GM12875 (cell line): ENCODE results near the gene PLEKHN1.
"Not testable (repeated sequence)": the region's sequence is repeated elsewhere in the genome, so short reads cannot be mapped to it uniquely, and the experiment has no call there.

Experiments
- H3K4me3 ChIP-seq: one replicate; pipeline ENCODE4 v1.5.1; 2011; ENCODE audit warnings: low read depth, low read length, control low read depth
- TF ChIP-seq, protein P1 (sequence below): IDR thresholded peaks from 2 replicates; pipeline ENCODE4 v1.5.1; 2011; ENCODE audit warnings: low read depth, mild to moderate bottlenecking, control low read depth, inconsistent platforms, low read length, moderate library complexity, borderline replicate concordance; ENCODE audit not compliant: insufficient read depth

The PLEKHN1 gene

DNA sequence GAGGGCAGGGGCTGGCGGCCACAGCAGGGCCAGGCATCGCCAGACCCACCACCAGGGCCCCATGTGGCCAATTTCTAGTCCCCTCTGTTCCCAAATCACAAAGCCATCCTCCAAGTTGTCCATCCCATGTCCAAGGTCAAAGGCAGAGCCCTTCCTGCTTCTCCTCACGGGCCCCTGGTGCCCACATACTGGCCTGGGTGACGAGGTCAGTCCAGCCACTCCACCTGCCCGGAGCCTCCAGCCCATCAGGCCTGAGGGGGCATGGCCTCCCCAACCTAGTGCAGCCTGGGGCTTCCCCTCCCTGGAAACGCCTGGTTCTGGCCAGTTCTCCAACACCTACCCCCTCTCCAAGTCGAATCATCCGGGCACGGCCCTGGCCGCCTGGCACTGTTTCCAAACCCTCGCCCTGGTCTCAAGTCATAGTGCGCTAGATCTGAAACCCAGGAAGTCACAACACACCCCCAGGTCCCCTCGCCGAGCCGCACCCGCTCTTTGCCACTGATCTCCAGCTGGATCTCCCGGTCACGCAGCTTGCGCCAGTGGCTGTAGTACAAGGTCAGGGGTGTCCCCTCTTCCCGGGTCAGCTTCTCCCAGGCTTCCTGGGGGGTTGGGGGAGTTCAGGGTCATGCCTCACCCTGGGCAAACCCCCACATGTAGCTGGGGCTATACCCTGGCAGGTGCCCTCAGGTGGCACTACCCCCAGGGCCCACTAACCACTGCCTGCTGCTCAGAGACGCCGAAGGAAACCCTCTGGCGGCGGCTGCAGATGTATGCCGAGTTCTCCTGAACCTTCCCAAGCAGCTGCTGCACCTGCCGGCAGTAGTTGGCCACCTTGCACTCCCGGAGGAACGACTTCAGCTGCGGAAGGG, 20.4 kb upstream of the PLEKHN1 start:
- TF ChIP-seq, protein P1, sequence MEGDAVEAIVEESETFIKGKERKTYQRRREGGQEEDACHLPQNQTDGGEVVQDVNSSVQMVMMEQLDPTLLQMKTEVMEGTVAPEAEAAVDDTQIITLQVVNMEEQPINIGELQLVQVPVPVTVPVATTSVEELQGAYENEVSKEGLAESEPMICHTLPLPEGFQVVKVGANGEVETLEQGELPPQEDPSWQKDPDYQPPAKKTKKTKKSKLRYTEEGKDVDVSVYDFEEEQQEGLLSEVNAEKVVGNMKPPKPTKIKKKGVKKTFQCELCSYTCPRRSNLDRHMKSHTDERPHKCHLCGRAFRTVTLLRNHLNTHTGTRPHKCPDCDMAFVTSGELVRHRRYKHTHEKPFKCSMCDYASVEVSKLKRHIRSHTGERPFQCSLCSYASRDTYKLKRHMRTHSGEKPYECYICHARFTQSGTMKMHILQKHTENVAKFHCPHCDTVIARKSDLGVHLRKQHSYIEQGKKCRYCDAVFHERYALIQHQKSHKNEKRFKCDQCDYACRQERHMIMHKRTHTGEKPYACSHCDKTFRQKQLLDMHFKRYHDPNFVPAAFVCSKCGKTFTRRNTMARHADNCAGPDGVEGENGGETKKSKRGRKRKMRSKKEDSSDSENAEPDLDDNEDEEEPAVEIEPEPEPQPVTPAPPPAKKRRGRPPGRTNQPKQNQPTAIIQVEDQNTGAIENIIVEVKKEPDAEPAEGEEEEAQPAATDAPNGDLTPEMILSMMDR: no peak
- H3K4me3 ChIP-seq: no peak overlapping the region

- H3K4me3 ChIP-seq: not testable (repeated sequence)
These were observed 19.5 kb upstream of the PLEKHN1 start for GRCh38 chr1:946811-947210.

- TF ChIP-seq, protein P1: no peak
These were observed 18.3 kb upstream of the PLEKHN1 start for GRCh38 chr1:947958-948357.

DNA sequence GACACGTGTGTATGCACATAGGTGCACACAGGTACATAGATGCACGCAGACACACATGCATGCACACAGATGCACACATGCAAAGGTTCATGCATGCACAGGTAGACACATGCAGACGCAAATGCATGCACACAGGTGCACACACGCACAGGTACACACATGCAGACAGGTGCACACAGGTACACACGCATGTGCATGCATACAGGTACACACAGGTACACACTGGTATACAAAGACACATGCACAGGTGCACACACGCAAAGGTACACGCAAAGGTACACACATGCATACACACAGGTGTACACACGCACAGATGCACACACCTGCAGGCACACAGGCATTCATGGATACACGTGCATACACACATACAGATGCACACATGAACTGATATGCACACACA, 16.0 kb upstream of the PLEKHN1 start:
- TF ChIP-seq, protein P1: no peak

More at GRCh38 chr1:947958-948357, 18.3 kb upstream of the PLEKHN1 start:
- no peak overlapping the region for H3K4me3 ChIP-seq

DNA sequence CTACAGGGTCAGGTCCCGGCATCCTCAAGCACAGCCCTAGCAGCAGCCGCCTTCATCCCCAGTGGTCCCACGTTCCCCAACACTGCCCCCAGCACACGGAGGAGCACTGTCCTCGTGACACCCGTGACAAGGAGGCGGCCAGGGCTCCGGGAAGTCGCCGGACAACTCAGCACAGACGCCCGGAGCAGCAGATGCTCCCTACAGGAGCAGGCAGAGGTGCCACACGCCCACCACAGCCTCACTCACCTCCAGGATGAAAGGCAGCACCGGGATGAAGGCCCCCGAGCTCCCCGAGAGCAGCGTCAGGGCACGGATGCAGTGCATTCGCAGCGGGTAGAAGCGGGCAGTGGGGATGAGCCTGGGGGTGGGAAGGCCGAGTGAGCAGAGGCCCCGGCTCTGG, 15.4 kb upstream of the PLEKHN1 start:
- TF ChIP-seq, protein P1: no peak
- no peak overlapping the region for H3K4me3 ChIP-seq

More for the DNA sequence above, 16.0 kb upstream of the PLEKHN1 start:
- H3K4me3 ChIP-seq: no peak overlapping the region

- H3K4me3 ChIP-seq: no peak overlapping the region
- TF ChIP-seq, protein P1: peak; percentile 28; the same call in 1 of the 2 replicates
These were observed 14.9 kb upstream of the PLEKHN1 start for GRCh38 chr1:951364-951763.

- H3K4me3 ChIP-seq: no peak overlapping the region
- TF ChIP-seq, protein P1: no peak
These were observed 14.1 kb upstream of the PLEKHN1 start for GRCh38 chr1:952201-952600.
